ENCODE measurements around the gene LSM2. TPM values are rescaled to one million over a fixed set of nuclear protein-coding genes. Genes with fewer than 3 reads are reported as not detected.

LSM2 gene
- total and polyA plus RNA-seq, 9 of the 15 experiments (the other 6 are each of a cell fraction or from before 2014, with no cell fraction given): 154 to 407 (median 223) TPM

GRCh38 chr6:31827286-31828079 lies 20.7 kb upstream of the LSM2 start, which contains the start of gene HSPA1B (continued):
- peak; percentile 15; the same call in 1 of the 2 replicates for TF ChIP-seq DEAF1 (CRISPR knock-in tag; IDR thresholded peaks at IDR 0.05)
- TF ChIP-seq MTA3 (IDR thresholded peaks at IDR 0.05; ENCODE audit: borderline replicate concordance): no peak
- no peak for TF ChIP-seq CBFA2T2 (conservative IDR thresholded peaks at IDR 0.05)
- no peak for TF ChIP-seq ZNF277 (CRISPR knock-in tag; IDR thresholded peaks at IDR 0.05; ENCODE audit: borderline replicate concordance)
- TF ChIP-seq SRSF1 (IDR thresholded peaks at IDR 0.05; ENCODE audit: low read depth, low read length): peak; percentile 94
- peak; percentile 33; the same call in 1 of the 2 replicates for TF ChIP-seq CAMTA2 (CRISPR knock-in tag; conservative IDR thresholded peaks at IDR 0.05)
- peak in 1 of 2 experiments; percentile 65; a peak in 2 of 4 replicates for TF ChIP-seq RCOR1 (IDR thresholded peaks at IDR 0.05; ENCODE audit: borderline replicate concordance in 1 of 2, low read depth in 2 of 2, low read length in 2 of 2)
- peak; percentile 88 for TF ChIP-seq HDAC2 (IDR thresholded peaks at IDR 0.05)
- peak; percentile 78 for TF ChIP-seq ZNF764 (CRISPR knock-in tag; IDR thresholded peaks at IDR 0.05; ENCODE audit: low read depth)
- TF ChIP-seq CREM (IDR thresholded peaks at IDR 0.05; ENCODE audit: low read depth): peak; percentile 74
- TF ChIP-seq ZNF655 (CRISPR knock-in tag; IDR thresholded peaks at IDR 0.05): 0 out of 2 replicates have a peak, but pooled peaks have one; percentile 85
- TF ChIP-seq HDAC3 (IDR thresholded peaks at IDR 0.05; ENCODE audit: borderline replicate concordance, partially characterized antibody): no peak
- TF ChIP-seq ELK1 (CRISPR knock-in tag; IDR thresholded peaks at IDR 0.05): no peak
- no peak for TF ChIP-seq CTCFL (IDR thresholded peaks at IDR 0.05; ENCODE audit: borderline replicate concordance, insufficient read depth, low read depth, low read length, poor library complexity, severe bottlenecking)
- no peak for TF ChIP-seq BDP1 (IDR thresholded peaks at IDR 0.05; ENCODE audit: insufficient read depth, insufficient read length)
- TF ChIP-seq ZBTB49 (CRISPR knock-in tag; IDR thresholded peaks at IDR 0.05; ENCODE audit: borderline replicate concordance): peak; percentile 29; the same call in 1 of the 2 replicates
